Spleen (tissue), 11 donors: ENCODE data around the gene PLA2G5. TPM values are rescaled to one million over a fixed set of nuclear protein-coding genes. Genes with fewer than 3 reads are reported as not detected.

Experiments
- DNase-seq: peaks from one replicate; pipeline ENCODE4 v3.0.0-alpha.2; 2020
- H3K27ac ChIP-seq, 8 donors: fragments of 200-600 bp; sonication (generic) in 7 of 8; 1 replicate in 4 of 8; 2 replicates in 4 of 8; pipeline versions ENCODE4 v1.5.0 to v1.8.0; 2016 to 2021; ENCODE audit warnings: inconsistent platforms in 4 of 8, mild to moderate bottlenecking in 4 of 8, moderate library complexity in 1 of 8
- H3K27me3 ChIP-seq, 7 donors: fragments of 200-600 bp; sonication (generic) in 6 of 7; replicated peaks in 1 of 7; 1 replicate in 4 of 7; 2 replicates in 3 of 7; pipeline versions ENCODE4 v1.5.0 to v1.8.0; 2016 to 2021; ENCODE audit warnings: inconsistent platforms in 3 of 7, mild to moderate bottlenecking in 1 of 7
- H3K36me3 ChIP-seq, 6 donors: fragments of 200-600 bp; sonication (generic) in 5 of 6; 1 replicate in 4 of 6; 2 replicates in 2 of 6; pipeline versions ENCODE4 v1.5.0 to v1.8.0; 2016 to 2021; ENCODE audit warnings: inconsistent platforms in 2 of 6
- H3K4me1 ChIP-seq, 6 donors: fragments of 200-600 bp; sonication (generic) in 5 of 6; 1 replicate in 3 of 6; 2 replicates in 3 of 6; pipeline versions ENCODE4 v1.5.0 to v1.8.0; 2016 to 2021; ENCODE audit warnings: inconsistent platforms in 3 of 6
- H3K4me3 ChIP-seq, 8 donors: fragments of 200-600 bp; sonication (generic) in 7 of 8; 1 replicate in 4 of 8; 2 replicates in 4 of 8; pipeline versions ENCODE4 v1.5.0 to v1.8.0; 2016 to 2021; ENCODE audit warnings: inconsistent platforms in 4 of 8, mild to moderate bottlenecking in 4 of 8, moderate library complexity in 2 of 8
- H3K9me3 ChIP-seq, 8 donors: fragments of 200-600 bp; sonication (generic) in 7 of 8; 1 replicate in 4 of 8; 2 replicates in 4 of 8; pipeline versions ENCODE4 v1.5.0 to v1.8.0; 2016 to 2021; ENCODE audit warnings: inconsistent platforms in 4 of 8
- POLR2A ChIP-seq, 3 donors: fragments of 450-650 bp; IDR thresholded peaks; one replicate each; pipeline ENCODE4 v1.5.1; 2017; ENCODE audit warnings: antibody characterized with exemption in 3 of 3, mild to moderate bottlenecking in 1 of 3
- POLR2AphosphoS5 ChIP-seq, 3 donors: sonication (generic); formaldehyde crosslinking; IDR thresholded peaks; one replicate each; pipeline ENCODE4 v1.5.1; 2017; ENCODE audit warnings: antibody characterized with exemption in 3 of 3
- WGBS, 5 donors: extraction: QIAGEN DNeasy Blood & Tissue Kit in 3 of 5; methylation state at CpG; one replicate each; pipeline versions ENCODE4 v1.1.5 to v1.1.7; 2013 to 2018; 5-methylcytosine and 5-hydroxymethylcytosine counted together
- intact Hi-C: fragments of 100-400 bp; cut with DNase I; formaldehyde crosslinking; loops from one replicate; pipeline ENCODE4 v1.15.0; 2023; ENCODE audit warnings: low total_unique reads
- polyA plus RNA-seq, 3 donors: library from polyadenylated mRNA; stranded (reverse); fragments of 200-250 nt; gene quantifications; one replicate each; pipeline ENCODE4 v1.2.1, GENCODE V29; 2013
- total RNA-seq, 7 donors: library from RNA; depleted of rRNA in 3 of 7; stranded (reverse); fragments of >200 nt in 3 of 7; fragmentation: NEBNext Ultra II Directional in 4 of 7; extraction: Animal tissue kit (Norgen Biotek cat#: 25700) in 4 of 7; gene quantifications; one replicate each; pipeline versions ENCODE4 v1.1.0 to v1.2.1, GENCODE V29; 2016 to 2021
- TF ChIP-seq, protein P1 (sequence below), 11 experiments: fragments of 200-600 bp in 7 of 11; fragments of 450-650 bp in 4 of 11; sonication (generic) in 4 of 11; IDR thresholded peaks in 8 of 11; conservative IDR thresholded peaks in 3 of 11; 1 replicate in 7 of 11; 2 replicates in 4 of 11; pipeline versions ENCODE4 v1.4.0 to v1.8.0; 2016 to 2021; ENCODE audit warnings: antibody characterized with exemption in 11 of 11, inconsistent platforms in 4 of 11, mild to moderate bottlenecking in 1 of 11
- donor health status: healthy with polysubstance abuse.
- donor health status: DM: no; HTN: no; CAD: no; lungs with moderate emphysema.
- donor health status: DM: no; HTN: no; CAD: no.
- donor health status: Bipolar disorder and iron deficiency.
- donor health status: healthy.
- donor health status: DM: no; HTN: no; CAD: no.
- donor health status: DM: yes; HTN: yes; CAD: no.

PLA2G5 gene
- total and polyA plus RNA-seq, 10 donors: 0.34 to 2.0 (median 0.89) TPM; not detected in 3

DNA sequence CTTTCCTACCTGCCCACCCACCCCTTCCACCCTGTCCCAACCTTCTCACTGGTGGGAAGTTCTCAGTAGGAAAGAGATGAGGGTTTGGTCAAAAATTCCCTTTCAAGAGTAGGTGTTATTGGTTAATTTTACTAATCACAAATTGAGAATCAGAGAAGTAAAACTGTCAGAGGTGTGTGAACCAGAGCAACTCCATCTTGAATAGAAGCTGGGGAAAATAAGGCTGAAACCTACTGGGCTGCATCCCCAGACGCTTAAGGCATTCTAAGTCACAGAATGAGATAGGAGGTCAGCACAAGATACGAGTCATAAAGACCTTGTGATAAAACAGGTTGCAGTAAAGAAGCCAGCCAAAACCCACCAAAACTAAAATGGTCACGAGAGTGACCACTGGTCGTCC, 37.8 kb downstream of the PLA2G5 start:
- Histone ChIP-seq H3K4me3 (no peak overlapping the region), H3K4me1 (peaks cover 0 to 11% (median 0%) of the 10 kb centered on the region in 6 donors), H3K9me3 (no peaks in the 10 kb centered on the region), H3K27ac (no peak overlapping the region), H3K36me3 (no peaks in the 10 kb centered on the region), H3K27me3 (no peaks in the 10 kb centered on the region)
- TF ChIP-seq POLR2A (IDR thresholded peaks at IDR 0.05) (no peak), POLR2AphosphoS5 (IDR thresholded peaks at IDR 0.05) (no peak)
- TF ChIP-seq, protein P1, sequence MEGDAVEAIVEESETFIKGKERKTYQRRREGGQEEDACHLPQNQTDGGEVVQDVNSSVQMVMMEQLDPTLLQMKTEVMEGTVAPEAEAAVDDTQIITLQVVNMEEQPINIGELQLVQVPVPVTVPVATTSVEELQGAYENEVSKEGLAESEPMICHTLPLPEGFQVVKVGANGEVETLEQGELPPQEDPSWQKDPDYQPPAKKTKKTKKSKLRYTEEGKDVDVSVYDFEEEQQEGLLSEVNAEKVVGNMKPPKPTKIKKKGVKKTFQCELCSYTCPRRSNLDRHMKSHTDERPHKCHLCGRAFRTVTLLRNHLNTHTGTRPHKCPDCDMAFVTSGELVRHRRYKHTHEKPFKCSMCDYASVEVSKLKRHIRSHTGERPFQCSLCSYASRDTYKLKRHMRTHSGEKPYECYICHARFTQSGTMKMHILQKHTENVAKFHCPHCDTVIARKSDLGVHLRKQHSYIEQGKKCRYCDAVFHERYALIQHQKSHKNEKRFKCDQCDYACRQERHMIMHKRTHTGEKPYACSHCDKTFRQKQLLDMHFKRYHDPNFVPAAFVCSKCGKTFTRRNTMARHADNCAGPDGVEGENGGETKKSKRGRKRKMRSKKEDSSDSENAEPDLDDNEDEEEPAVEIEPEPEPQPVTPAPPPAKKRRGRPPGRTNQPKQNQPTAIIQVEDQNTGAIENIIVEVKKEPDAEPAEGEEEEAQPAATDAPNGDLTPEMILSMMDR (IDR thresholded peaks at IDR 0.05 in 8 of 11, conservative IDR thresholded peaks at IDR 0.05 in 3 of 11): no peak
- intact Hi-C loops: no loop called here
- DNase-seq: no peak
- 74 to 85% (median 81%) methylated on average over 4 of the region's 4 CpGs for WGBS, 5 donors

DNA sequence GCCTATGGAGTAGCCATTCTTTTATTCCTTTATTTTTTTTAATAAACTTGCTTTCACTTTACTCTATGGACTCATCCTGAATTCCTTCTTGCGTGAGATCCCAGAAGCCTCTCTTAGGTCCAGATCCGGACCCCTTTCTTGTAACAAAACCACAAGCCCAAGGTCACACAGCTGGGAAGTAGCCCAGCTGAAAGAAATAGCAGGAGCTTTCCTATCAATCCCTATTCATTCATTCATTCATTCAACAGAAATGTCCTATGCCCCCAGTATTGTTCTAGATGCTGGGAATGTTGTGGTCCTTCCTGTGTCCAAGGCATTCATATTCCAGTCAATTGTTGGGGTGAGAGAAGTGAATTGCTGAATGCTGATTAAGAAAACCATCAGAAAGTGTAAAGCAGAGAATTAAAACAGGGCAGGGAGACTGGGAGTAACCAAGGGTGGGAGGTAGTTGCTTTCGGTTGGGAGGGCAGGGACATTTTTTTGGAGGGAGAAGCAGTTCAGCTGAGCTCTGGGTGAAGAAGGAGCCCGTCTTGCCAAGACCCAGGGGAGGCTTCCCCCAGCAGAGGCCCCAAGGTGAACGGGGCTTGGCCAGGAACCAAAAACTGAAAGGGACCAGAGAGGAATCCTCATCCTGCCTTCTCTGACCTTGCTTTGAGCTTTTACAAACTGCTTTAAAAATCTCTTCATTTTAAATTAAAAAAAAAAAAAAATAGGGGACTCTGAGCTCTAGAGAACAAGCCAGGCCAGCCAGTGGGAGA, 38.6 kb downstream of the PLA2G5 start:
- no peak for DNase-seq
- Histone ChIP-seq H3K4me3 (no peak overlapping the region), H3K9me3 (no peaks in the 10 kb centered on the region), H3K27me3 (no peaks in the 10 kb centered on the region), H3K4me1 (peaks cover 0 to 11% (median 0%) of the 10 kb centered on the region in 6 donors), H3K27ac (no peak overlapping the region), H3K36me3 (no peaks in the 10 kb centered on the region)
- WGBS, 5 donors: 35 to 57% (median 47%) methylated on average over 5 of the region's 5 CpGs
- intact Hi-C loops: no loop called here
- TF ChIP-seq, protein P1 (IDR thresholded peaks at IDR 0.05 in 8 of 11, conservative IDR thresholded peaks at IDR 0.05 in 3 of 11): no peak
- TF ChIP-seq POLR2A (IDR thresholded peaks at IDR 0.05) (no peak), POLR2AphosphoS5 (IDR thresholded peaks at IDR 0.05) (no peak)

- intact Hi-C loops: no loop called here
- Histone ChIP-seq H3K4me3 (no peak overlapping the region), H3K4me1 (peaks cover 0 to 11% (median 0%) of the 10 kb centered on the region in 6 donors), H3K36me3 (no peaks in the 10 kb centered on the region), H3K27me3 (no peaks in the 10 kb centered on the region), H3K9me3 (no peaks in the 10 kb centered on the region), H3K27ac (no peak overlapping the region)
- no peak for TF ChIP-seq POLR2A (IDR thresholded peaks at IDR 0.05)
- TF ChIP-seq POLR2AphosphoS5 (IDR thresholded peaks at IDR 0.05): no peak
- TF ChIP-seq, protein P1 (IDR thresholded peaks at IDR 0.05 in 8 of 11, conservative IDR thresholded peaks at IDR 0.05 in 3 of 11): no peak
- 62 to 82% (median 77%) methylated on average over 4 of the region's 4 CpGs for WGBS, 5 donors
- DNase-seq: no peak
These were observed 39.3 kb downstream of the PLA2G5 start for GRCh38 chr1:20109223-20109856.

- WGBS, 5 donors: 74 to 78% (median 78%) methylated on average over 12 of the region's 12 CpGs
- H3K4me1 ChIP-seq: peaks cover 0 to 11% (median 0%) of the 10 kb centered on the region in 6 donors
- H3K4me3 ChIP-seq: no peak overlapping the region
- TF ChIP-seq, protein P1 (IDR thresholded peaks at IDR 0.05 in 8 of 11, conservative IDR thresholded peaks at IDR 0.05 in 3 of 11): no peak
- TF ChIP-seq POLR2A (IDR thresholded peaks at IDR 0.05) (no peak), POLR2AphosphoS5 (IDR thresholded peaks at IDR 0.05) (no peak)
- H3K27me3 ChIP-seq: no peaks in the 10 kb centered on the region
- no peaks in the 10 kb centered on the region for H3K36me3 ChIP-seq
- intact Hi-C loops: no loop called here
- DNase-seq: no peak
- no peak overlapping the region for H3K27ac ChIP-seq
- H3K9me3 ChIP-seq: no peaks in the 10 kb centered on the region
These were observed 40.7 kb downstream of the PLA2G5 start for GRCh38 chr1:20110679-20111078.
